Measurements from ENCODE around the gene PSMD9. TPM values are rescaled to one million over a fixed set of nuclear protein-coding genes. Genes with fewer than 3 reads are reported as not detected.

Gene PSMD9
- total and polyA plus RNA-seq, 4 donors = 39.0 to 57.6 (median 51.2) TPM

DNA sequence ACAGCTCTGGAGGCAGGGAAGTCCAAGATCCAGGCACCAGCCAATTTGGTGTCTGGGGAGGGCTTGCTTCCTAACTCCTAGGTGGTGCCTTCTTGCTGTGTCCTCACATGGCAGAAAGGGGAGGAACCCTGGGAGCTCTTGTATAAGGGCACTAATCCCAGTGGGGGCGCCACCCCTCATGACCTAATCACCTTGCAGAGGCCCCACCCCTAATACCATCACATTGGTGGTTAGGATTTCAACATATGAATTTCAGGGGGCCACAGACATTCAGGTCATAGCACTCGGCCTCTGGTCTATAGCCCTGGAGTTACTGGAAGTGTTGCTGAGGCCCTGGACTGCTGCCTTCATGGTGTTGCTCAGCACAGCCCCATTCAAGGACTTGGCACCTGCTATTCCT lies 14.6 kb downstream of the PSMD9 start:
- Histone ChIP-seq H3K27me3 (ENCODE audit: control insufficient read depth in 4 of 4, insufficient read depth in 4 of 4, low read length in 3 of 4) (no peaks in the 10 kb centered on the region), H3K27ac (ENCODE audit: low read depth in 1 of 2, low read length in 2 of 2) (no peak overlapping the region), H3K4me1 (ENCODE audit: control insufficient read depth in 4 of 4, insufficient read depth in 4 of 4, low read length in 3 of 4) (no peaks in the 10 kb centered on the region), H3K9me3 (ENCODE audit: control insufficient read depth in 4 of 4, low read length in 3 of 4) (no peaks in the 10 kb centered on the region), H3K9ac (ENCODE audit: low read depth in 1 of 2, low read length in 2 of 2) (no peak overlapping the region), H3K36me3 (ENCODE audit: control insufficient read depth in 4 of 4, insufficient read depth in 3 of 4, low read depth in 1 of 4, low read length in 3 of 4) (peaks cover 11 to 60% (median 35%) of the 10 kb centered on the region in 4 donors), H3K4me3 (ENCODE audit: low read depth in 1 of 3, low read length in 3 of 3) (no peak overlapping the region)
- no peak for TF ChIP-seq HNF4G (IDR thresholded peaks at IDR 0.05)
- TF ChIP-seq EGR1 (IDR thresholded peaks at IDR 0.05; ENCODE audit: low read depth in 2 of 2) = no peak
- TF ChIP-seq RXRA (IDR thresholded peaks at IDR 0.05) = peak; percentile 79 to 81
- TF ChIP-seq, protein P1, sequence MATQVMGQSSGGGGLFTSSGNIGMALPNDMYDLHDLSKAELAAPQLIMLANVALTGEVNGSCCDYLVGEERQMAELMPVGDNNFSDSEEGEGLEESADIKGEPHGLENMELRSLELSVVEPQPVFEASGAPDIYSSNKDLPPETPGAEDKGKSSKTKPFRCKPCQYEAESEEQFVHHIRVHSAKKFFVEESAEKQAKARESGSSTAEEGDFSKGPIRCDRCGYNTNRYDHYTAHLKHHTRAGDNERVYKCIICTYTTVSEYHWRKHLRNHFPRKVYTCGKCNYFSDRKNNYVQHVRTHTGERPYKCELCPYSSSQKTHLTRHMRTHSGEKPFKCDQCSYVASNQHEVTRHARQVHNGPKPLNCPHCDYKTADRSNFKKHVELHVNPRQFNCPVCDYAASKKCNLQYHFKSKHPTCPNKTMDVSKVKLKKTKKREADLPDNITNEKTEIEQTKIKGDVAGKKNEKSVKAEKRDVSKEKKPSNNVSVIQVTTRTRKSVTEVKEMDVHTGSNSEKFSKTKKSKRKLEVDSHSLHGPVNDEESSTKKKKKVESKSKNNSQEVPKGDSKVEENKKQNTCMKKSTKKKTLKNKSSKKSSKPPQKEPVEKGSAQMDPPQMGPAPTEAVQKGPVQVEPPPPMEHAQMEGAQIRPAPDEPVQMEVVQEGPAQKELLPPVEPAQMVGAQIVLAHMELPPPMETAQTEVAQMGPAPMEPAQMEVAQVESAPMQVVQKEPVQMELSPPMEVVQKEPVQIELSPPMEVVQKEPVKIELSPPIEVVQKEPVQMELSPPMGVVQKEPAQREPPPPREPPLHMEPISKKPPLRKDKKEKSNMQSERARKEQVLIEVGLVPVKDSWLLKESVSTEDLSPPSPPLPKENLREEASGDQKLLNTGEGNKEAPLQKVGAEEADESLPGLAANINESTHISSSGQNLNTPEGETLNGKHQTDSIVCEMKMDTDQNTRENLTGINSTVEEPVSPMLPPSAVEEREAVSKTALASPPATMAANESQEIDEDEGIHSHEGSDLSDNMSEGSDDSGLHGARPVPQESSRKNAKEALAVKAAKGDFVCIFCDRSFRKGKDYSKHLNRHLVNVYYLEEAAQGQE (IDR thresholded peaks at IDR 0.05) = no peak
- no peak for TF ChIP-seq FOXA2 (IDR thresholded peaks at IDR 0.05)
- TF ChIP-seq HNF4A (conservative IDR thresholded peaks at IDR 0.05) = peak in 1 of 2 donors; percentile 27
- 86% methylated on average over 2 of the region's 2 CpGs for WGBS
- no peak for DNase-seq (ENCODE audit: low spot score)

DNA sequence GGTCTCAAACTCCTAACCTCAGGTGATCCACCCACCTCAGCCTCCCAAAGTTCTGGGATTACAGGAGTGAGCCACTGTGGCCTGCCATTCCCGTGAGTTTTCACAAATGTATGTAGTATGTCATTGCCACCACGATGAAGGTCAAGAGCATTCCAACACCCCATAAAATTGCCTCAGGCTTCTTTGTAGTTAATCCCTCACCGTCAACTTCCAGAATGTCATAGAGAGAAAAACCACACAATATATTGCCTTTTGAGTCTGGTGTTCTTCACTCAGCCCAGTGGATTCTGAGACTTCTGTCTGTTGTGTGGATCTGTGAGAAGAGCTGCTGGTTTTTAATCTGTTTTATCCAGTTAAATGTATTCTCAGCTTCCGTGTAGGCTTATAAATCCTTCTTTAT lies 17.2 kb downstream of the PSMD9 start:
- Histone ChIP-seq H3K9me3 (ENCODE audit: control insufficient read depth in 4 of 4, low read length in 3 of 4) (no peaks in the 10 kb centered on the region), H3K9ac (ENCODE audit: low read depth in 1 of 2, low read length in 2 of 2) (no peak overlapping the region), H3K27ac (ENCODE audit: low read depth in 1 of 2, low read length in 2 of 2) (no peak overlapping the region), H3K4me3 (ENCODE audit: low read depth in 1 of 3, low read length in 3 of 3) (no peak overlapping the region), H3K4me1 (ENCODE audit: control insufficient read depth in 4 of 4, insufficient read depth in 4 of 4, low read length in 3 of 4) (no peaks in the 10 kb centered on the region), H3K27me3 (ENCODE audit: control insufficient read depth in 4 of 4, insufficient read depth in 4 of 4, low read length in 3 of 4) (no peaks in the 10 kb centered on the region), H3K36me3 (ENCODE audit: control insufficient read depth in 4 of 4, insufficient read depth in 3 of 4, low read depth in 1 of 4, low read length in 3 of 4) (peaks cover 19 to 54% (median 32%) of the 10 kb centered on the region in 4 donors)
- no peak for DNase-seq (ENCODE audit: low spot score)
- whole genome bisulfite sequencing = 94% methylated on average over 4 of the region's 4 CpGs
- TF ChIP-seq RXRA (IDR thresholded peaks at IDR 0.05) = no peak
- TF ChIP-seq, protein P2, sequence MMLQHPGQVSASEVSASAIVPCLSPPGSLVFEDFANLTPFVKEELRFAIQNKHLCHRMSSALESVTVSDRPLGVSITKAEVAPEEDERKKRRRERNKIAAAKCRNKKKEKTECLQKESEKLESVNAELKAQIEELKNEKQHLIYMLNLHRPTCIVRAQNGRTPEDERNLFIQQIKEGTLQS (IDR thresholded peaks at IDR 0.05) = no peak
- TF ChIP-seq, protein P1 (IDR thresholded peaks at IDR 0.05) = no peak
- TF ChIP-seq, protein P3, sequence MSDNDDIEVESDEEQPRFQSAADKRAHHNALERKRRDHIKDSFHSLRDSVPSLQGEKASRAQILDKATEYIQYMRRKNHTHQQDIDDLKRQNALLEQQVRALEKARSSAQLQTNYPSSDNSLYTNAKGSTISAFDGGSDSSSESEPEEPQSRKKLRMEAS (IDR thresholded peaks at IDR 0.05) = no peak
- no peak for TF ChIP-seq EGR1 (IDR thresholded peaks at IDR 0.05; ENCODE audit: low read depth in 2 of 2)

DNA sequence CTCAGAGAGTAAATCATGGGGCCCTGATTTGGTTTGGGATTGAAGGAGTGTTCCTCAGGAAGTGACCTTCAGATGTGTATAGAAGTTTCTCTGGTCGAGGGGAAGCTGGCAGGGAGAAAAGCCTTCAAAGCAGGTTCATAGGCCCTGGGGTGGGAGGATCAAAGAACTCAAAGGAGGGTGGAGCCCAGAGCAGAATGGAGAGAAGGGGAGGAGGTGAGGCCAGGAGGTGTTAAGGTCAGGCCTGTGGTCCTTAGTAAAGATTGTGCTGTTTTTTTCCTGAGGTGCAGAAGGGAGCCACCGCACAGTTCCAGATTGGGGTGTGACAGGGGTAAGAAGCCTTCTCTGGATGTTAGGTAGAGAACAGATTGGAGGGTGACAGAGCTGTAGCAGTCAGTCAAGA lies 20.1 kb downstream of the PSMD9 start:
- Histone ChIP-seq H3K4me3 (ENCODE audit: low read depth in 1 of 3, low read length in 3 of 3) (no peak overlapping the region), H3K27ac (ENCODE audit: low read depth in 1 of 2, low read length in 2 of 2) (no peak overlapping the region), H3K36me3 (ENCODE audit: control insufficient read depth in 4 of 4, insufficient read depth in 3 of 4, low read depth in 1 of 4, low read length in 3 of 4) (peaks cover 7 to 39% (median 24%) of the 10 kb centered on the region in 4 donors), H3K9me3 (ENCODE audit: control insufficient read depth in 4 of 4, low read length in 3 of 4) (no peaks in the 10 kb centered on the region), H3K4me1 (ENCODE audit: control insufficient read depth in 4 of 4, insufficient read depth in 4 of 4, low read length in 3 of 4) (no peaks in the 10 kb centered on the region), H3K9ac (ENCODE audit: low read depth in 1 of 2, low read length in 2 of 2) (no peak overlapping the region), H3K27me3 (ENCODE audit: control insufficient read depth in 4 of 4, insufficient read depth in 4 of 4, low read length in 3 of 4) (no peaks in the 10 kb centered on the region)
- DNase-seq (ENCODE audit: low spot score) = no peak
- 85% methylated on average over 2 of the region's 2 CpGs for WGBS
- TF ChIP-seq FOXA2 (IDR thresholded peaks at IDR 0.05) (no peak), NR2F2 (IDR thresholded peaks at IDR 0.05) (no peak), GABPA (IDR thresholded peaks at IDR 0.05 in 1 of 2, conservative IDR thresholded peaks at IDR 0.05 in 1 of 2) (no peak), HNF4G (IDR thresholded peaks at IDR 0.05) (no peak), HNF4A (conservative IDR thresholded peaks at IDR 0.05) (no peak), YY1 (IDR thresholded peaks at IDR 0.05) (no peak), RAD21 (IDR thresholded peaks at IDR 0.05) (no peak)
- TF ChIP-seq, protein P2 (IDR thresholded peaks at IDR 0.05) = no peak
- TF ChIP-seq, protein P4, sequence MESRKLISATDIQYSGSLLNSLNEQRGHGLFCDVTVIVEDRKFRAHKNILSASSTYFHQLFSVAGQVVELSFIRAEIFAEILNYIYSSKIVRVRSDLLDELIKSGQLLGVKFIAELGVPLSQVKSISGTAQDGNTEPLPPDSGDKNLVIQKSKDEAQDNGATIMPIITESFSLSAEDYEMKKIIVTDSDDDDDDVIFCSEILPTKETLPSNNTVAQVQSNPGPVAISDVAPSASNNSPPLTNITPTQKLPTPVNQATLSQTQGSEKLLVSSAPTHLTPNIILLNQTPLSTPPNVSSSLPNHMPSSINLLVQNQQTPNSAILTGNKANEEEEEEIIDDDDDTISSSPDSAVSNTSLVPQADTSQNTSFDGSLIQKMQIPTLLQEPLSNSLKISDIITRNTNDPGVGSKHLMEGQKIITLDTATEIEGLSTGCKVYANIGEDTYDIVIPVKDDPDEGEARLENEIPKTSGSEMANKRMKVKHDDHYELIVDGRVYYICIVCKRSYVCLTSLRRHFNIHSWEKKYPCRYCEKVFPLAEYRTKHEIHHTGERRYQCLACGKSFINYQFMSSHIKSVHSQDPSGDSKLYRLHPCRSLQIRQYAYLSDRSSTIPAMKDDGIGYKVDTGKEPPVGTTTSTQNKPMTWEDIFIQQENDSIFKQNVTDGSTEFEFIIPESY (IDR thresholded peaks at IDR 0.05) = no peak
- TF ChIP-seq, protein P3 (IDR thresholded peaks at IDR 0.05) = no peak
